ENCODE measurements around the gene C3orf52. TPM values are rescaled to one million over a fixed set of nuclear protein-coding genes. Genes with fewer than 3 reads are reported as not detected.

Gene C3orf52
- total RNA-seq, 6 experiments from 2014 or later, result 9.7 to 11.6 (median 10.7) TPM

- Mint-ChIP-seq H3K4me3 (no peak overlapping the region), H3K27ac (no peak overlapping the region; the same call in 1 of the 2 replicates), H3K36me3 (ENCODE audit: low read depth) (peaks cover 21% of the 10 kb centered on the region; the same call in 1 of the 2 replicates), H3K9me3 (no peaks in the 10 kb centered on the region), H3K4me1 (ENCODE audit: low read depth) (peaks cover 6% of the 10 kb centered on the region; the same call in 1 of the 2 replicates), H3K27me3 (ENCODE audit: insufficient read depth) (no peaks in the 10 kb centered on the region)
- TF ChIP-seq CTCF (IDR thresholded peaks at IDR 0.05), result no peak
- no peak for DNase-seq
These were observed 29.1 kb downstream of the C3orf52 start for GRCh38 chr3:112115161-112115739.

- Mint-ChIP-seq H3K4me1 (ENCODE audit: low read depth) (peaks cover 6% of the 10 kb centered on the region; the same call in 1 of the 2 replicates), H3K27ac (no peak overlapping the region), H3K9me3 (no peaks in the 10 kb centered on the region), H3K36me3 (ENCODE audit: low read depth) (peaks cover 21% of the 10 kb centered on the region; the same call in 1 of the 2 replicates), H3K4me3 (no peak overlapping the region), H3K27me3 (ENCODE audit: insufficient read depth) (no peaks in the 10 kb centered on the region)
- no peak for DNase-seq
- no peak for TF ChIP-seq CTCF (IDR thresholded peaks at IDR 0.05)
These were observed 29.7 kb downstream of the C3orf52 start for GRCh38 chr3:112115806-112116383.

- peak overlapping the region; percentile 12; the same call in 1 of the 2 replicates for H3K27ac Mint-ChIP-seq
- H3K4me3 Mint-ChIP-seq, result no peak overlapping the region
- TF ChIP-seq CTCF (IDR thresholded peaks at IDR 0.05), result no peak
- H3K4me1 Mint-ChIP-seq (ENCODE audit: low read depth), result peaks cover 2% of the 10 kb centered on the region; the same call in 1 of the 2 replicates
- H3K27me3 Mint-ChIP-seq (ENCODE audit: insufficient read depth), result no peaks in the 10 kb centered on the region
- no peak for DNase-seq
- peaks cover 18% of the 10 kb centered on the region; the same call in 1 of the 2 replicates for H3K36me3 Mint-ChIP-seq (ENCODE audit: low read depth)
- no peaks in the 10 kb centered on the region for H3K9me3 Mint-ChIP-seq
These were observed 30.6 kb downstream of the C3orf52 start for GRCh38 chr3:112116748-112117186.

- H3K4me3 Mint-ChIP-seq, result no peak overlapping the region
- H3K4me1 Mint-ChIP-seq (ENCODE audit: low read depth), result no peaks in the 10 kb centered on the region
- H3K36me3 Mint-ChIP-seq (ENCODE audit: low read depth), result peaks cover 14% of the 10 kb centered on the region
- no peak overlapping the region for H3K27ac Mint-ChIP-seq
- no peak for TF ChIP-seq CTCF (IDR thresholded peaks at IDR 0.05)
- no peak for DNase-seq
- no peaks in the 10 kb centered on the region for H3K27me3 Mint-ChIP-seq (ENCODE audit: insufficient read depth)
- H3K9me3 Mint-ChIP-seq, result no peaks in the 10 kb centered on the region
These were observed 31.2 kb downstream of the C3orf52 start for GRCh38 chr3:112117415-112117814.

- H3K9me3 Mint-ChIP-seq, result no peaks in the 10 kb centered on the region
- no peak for DNase-seq
- peaks cover 19% of the 10 kb centered on the region for H3K36me3 Mint-ChIP-seq (ENCODE audit: low read depth)
- H3K27me3 Mint-ChIP-seq (ENCODE audit: insufficient read depth), result no peaks in the 10 kb centered on the region
- no peaks in the 10 kb centered on the region for H3K4me1 Mint-ChIP-seq (ENCODE audit: low read depth)
- no peak for TF ChIP-seq CTCF (IDR thresholded peaks at IDR 0.05)
- no peak overlapping the region for H3K27ac Mint-ChIP-seq
- H3K4me3 Mint-ChIP-seq, result no peak overlapping the region
These were observed 31.8 kb downstream of the C3orf52 start for GRCh38 chr3:112117841-112118571.
